ENCODE data around the gene SLC39A1. TPM values are rescaled to one million over a fixed set of nuclear protein-coding genes. Genes with fewer than 3 reads are reported as not detected.

The SLC39A1 gene
- polyA plus RNA-seq, 1 donor from 2014 or later, result 35.2 TPM

DNA sequence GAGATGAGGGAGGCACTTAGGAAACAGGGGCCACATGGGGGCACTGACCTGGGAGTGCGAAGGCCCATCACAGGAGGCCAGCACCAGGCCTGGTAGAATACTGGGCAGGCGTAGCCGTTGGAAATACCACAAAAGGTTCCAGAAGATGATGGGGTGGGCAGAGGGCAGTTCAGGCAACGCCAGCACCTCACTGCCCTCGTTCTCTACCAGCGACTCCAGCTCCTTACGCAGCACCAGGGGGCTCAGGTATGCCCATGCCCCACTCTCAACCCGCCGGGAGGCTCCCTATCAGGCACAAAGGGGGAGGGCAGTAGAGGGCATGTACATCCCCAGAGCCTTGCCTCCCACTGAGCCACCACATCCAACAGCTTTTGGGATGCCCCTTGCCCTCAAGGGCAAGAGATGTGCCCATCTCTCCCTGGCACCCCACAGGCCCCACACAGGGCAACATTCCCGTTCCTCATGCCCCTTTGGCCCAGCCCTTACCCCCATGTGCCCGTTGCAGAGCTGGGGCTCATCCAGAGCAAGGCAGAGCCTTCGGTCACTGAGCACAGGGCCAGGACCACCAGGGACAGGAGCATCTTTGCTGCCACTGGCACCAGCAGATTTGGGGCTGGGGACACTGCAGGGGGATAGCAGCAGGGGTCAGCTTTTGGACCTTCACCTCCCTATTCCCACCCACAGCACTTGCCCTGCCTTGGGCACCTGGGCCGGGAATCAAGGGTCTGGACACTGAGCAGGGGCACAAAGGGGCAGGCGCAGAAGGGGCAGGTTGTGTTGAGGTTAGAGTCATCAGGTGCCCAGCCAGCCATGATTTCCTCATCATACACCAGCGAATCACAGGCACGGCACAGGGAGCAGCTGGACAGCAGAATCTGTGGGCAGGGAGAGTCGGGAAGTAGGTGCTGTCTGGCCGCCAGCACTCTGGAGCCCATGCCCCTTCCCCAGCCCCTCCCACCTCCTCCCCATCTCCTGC, 30.9 kb downstream of the SLC39A1 start:
- Histone ChIP-seq H3K9ac (ENCODE audit: low read length) (no peak overlapping the region), H3K36me3 (ENCODE audit: insufficient read depth, low read length) (no peaks in the 10 kb centered on the region)

DNA sequence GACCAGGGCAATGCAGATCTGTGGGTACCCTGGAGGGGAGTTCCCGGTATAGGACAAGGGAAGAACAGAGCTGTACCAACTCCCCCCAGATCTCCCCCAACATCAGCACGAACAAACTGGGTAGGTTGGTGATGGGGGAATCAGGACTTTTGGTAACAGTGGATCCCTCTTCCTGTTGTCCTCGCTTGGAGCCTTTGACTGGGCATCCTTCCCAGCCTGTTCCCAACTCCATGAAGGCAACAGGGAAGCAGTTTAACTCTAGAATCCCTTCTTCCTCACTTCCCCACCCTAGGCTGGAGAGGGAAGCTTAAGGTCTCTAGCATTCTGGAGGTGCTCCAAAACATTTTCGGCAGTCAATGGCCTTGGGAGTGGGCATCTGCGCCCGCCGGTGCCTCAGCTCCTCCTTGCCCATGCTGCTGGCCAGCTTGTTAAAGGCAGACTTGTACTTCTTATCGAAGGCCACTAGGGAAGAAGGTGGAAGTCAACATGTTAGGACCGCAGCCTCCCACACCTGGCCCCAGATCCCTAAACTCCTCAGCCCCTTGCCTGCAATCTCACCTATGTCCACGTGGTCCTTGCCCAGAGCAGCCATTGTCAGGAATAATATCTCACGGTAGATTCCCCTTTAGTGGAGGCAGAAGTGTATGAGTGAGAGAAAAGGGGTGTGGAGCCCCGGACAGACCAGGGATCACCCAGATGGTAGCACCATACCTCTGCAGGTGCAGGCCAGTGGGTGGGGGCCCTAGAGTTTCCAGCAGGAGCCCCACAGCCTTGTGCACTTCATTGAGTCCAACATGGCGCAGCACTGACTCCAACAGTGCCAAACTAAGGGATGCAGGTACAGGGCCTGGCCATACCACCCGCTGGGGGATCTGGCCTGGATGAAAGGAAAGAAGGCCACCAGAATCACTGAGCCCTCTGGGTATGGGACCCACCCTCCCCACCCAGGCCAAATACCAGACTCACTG, 33.1 kb downstream of the SLC39A1 start:
- H3K36me3 ChIP-seq (ENCODE audit: insufficient read depth, low read length), result no peaks in the 10 kb centered on the region
- no peaks in the 10 kb centered on the region for H4K20me1 ChIP-seq (ENCODE audit: insufficient read depth)
- no peak overlapping the region for H3K4me3 ChIP-seq (ENCODE audit: low read length)
- no peak overlapping the region for H3K9ac ChIP-seq (ENCODE audit: low read length)
- no peaks in the 10 kb centered on the region for H3F3A ChIP-seq (ENCODE audit: insufficient read depth, low read length, poor library complexity, severe bottlenecking)
- no peaks in the 10 kb centered on the region for H3K9me2 ChIP-seq (ENCODE audit: insufficient read depth, low read length)
- TF ChIP-seq SMC3 (conservative IDR thresholded peaks at IDR 0.05; ENCODE audit: poor library complexity) (no peak), EZH2 (IDR thresholded peaks at IDR 0.05; ENCODE audit: borderline replicate concordance, insufficient read depth, low read length, poor library complexity, severe bottlenecking) (no peak), POLR2AphosphoS5 (IDR thresholded peaks at IDR 0.05) (no peak), TAF1 (IDR thresholded peaks at IDR 0.05; ENCODE audit: low read depth) (no peak), MXI1 (conservative IDR thresholded peaks at IDR 0.05; ENCODE audit: poor library complexity, severe bottlenecking) (no peak), EP300 (conservative IDR thresholded peaks at IDR 0.05; ENCODE audit: poor library complexity, severe bottlenecking) (no peak), RAD21 (conservative IDR thresholded peaks at IDR 0.05) (no peak)
- TF ChIP-seq, protein P1, sequence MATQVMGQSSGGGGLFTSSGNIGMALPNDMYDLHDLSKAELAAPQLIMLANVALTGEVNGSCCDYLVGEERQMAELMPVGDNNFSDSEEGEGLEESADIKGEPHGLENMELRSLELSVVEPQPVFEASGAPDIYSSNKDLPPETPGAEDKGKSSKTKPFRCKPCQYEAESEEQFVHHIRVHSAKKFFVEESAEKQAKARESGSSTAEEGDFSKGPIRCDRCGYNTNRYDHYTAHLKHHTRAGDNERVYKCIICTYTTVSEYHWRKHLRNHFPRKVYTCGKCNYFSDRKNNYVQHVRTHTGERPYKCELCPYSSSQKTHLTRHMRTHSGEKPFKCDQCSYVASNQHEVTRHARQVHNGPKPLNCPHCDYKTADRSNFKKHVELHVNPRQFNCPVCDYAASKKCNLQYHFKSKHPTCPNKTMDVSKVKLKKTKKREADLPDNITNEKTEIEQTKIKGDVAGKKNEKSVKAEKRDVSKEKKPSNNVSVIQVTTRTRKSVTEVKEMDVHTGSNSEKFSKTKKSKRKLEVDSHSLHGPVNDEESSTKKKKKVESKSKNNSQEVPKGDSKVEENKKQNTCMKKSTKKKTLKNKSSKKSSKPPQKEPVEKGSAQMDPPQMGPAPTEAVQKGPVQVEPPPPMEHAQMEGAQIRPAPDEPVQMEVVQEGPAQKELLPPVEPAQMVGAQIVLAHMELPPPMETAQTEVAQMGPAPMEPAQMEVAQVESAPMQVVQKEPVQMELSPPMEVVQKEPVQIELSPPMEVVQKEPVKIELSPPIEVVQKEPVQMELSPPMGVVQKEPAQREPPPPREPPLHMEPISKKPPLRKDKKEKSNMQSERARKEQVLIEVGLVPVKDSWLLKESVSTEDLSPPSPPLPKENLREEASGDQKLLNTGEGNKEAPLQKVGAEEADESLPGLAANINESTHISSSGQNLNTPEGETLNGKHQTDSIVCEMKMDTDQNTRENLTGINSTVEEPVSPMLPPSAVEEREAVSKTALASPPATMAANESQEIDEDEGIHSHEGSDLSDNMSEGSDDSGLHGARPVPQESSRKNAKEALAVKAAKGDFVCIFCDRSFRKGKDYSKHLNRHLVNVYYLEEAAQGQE (IDR thresholded peaks at IDR 0.05; ENCODE audit: borderline replicate concordance), result no peak
- TF ChIP-seq, protein P2, sequence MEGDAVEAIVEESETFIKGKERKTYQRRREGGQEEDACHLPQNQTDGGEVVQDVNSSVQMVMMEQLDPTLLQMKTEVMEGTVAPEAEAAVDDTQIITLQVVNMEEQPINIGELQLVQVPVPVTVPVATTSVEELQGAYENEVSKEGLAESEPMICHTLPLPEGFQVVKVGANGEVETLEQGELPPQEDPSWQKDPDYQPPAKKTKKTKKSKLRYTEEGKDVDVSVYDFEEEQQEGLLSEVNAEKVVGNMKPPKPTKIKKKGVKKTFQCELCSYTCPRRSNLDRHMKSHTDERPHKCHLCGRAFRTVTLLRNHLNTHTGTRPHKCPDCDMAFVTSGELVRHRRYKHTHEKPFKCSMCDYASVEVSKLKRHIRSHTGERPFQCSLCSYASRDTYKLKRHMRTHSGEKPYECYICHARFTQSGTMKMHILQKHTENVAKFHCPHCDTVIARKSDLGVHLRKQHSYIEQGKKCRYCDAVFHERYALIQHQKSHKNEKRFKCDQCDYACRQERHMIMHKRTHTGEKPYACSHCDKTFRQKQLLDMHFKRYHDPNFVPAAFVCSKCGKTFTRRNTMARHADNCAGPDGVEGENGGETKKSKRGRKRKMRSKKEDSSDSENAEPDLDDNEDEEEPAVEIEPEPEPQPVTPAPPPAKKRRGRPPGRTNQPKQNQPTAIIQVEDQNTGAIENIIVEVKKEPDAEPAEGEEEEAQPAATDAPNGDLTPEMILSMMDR (IDR thresholded peaks at IDR 0.05; ENCODE audit: poor library complexity, severe bottlenecking), result no peak
- no peaks in the 10 kb centered on the region for H3K79me2 ChIP-seq (replicated peaks; ENCODE audit: insufficient read depth, low read length)
- H3K4me2 ChIP-seq (ENCODE audit: low read length), result no peak overlapping the region
- H2AFZ ChIP-seq (ENCODE audit: low read depth, low read length), result no peak overlapping the region
- no peaks in the 10 kb centered on the region for H3K27me3 ChIP-seq (ENCODE audit: insufficient read depth, low read depth, low read length)
- H3K9me3 ChIP-seq (ENCODE audit: low read length), result no peaks in the 10 kb centered on the region
- H3K27ac ChIP-seq (ENCODE audit: low read length), result no peak overlapping the region

More for the DNA sequence above, 30.9 kb downstream of the SLC39A1 start:
- Histone ChIP-seq H3F3A (ENCODE audit: insufficient read depth, low read length, poor library complexity, severe bottlenecking) (no peaks in the 10 kb centered on the region), H3K27ac (ENCODE audit: low read length) (no peak overlapping the region), H3K4me2 (ENCODE audit: low read length) (no peak overlapping the region), H3K9me3 (ENCODE audit: low read length) (no peaks in the 10 kb centered on the region), H3K79me2 (replicated peaks; ENCODE audit: insufficient read depth, low read length) (no peaks in the 10 kb centered on the region), H4K20me1 (ENCODE audit: insufficient read depth) (no peaks in the 10 kb centered on the region), H3K4me3 (ENCODE audit: low read length) (no peak overlapping the region), H3K27me3 (ENCODE audit: insufficient read depth, low read depth, low read length) (no peaks in the 10 kb centered on the region), H3K9me2 (ENCODE audit: insufficient read depth, low read length) (no peaks in the 10 kb centered on the region), H2AFZ (ENCODE audit: low read depth, low read length) (no peak overlapping the region)
- TF ChIP-seq EZH2 (IDR thresholded peaks at IDR 0.05; ENCODE audit: borderline replicate concordance, insufficient read depth, low read length, poor library complexity, severe bottlenecking), result no peak
- no peak for TF ChIP-seq POLR2AphosphoS5 (IDR thresholded peaks at IDR 0.05)
- no peak for TF ChIP-seq MXI1 (conservative IDR thresholded peaks at IDR 0.05; ENCODE audit: poor library complexity, severe bottlenecking)
- TF ChIP-seq, protein P1 (IDR thresholded peaks at IDR 0.05; ENCODE audit: borderline replicate concordance), result no peak
- TF ChIP-seq RAD21 (conservative IDR thresholded peaks at IDR 0.05), result no peak
- TF ChIP-seq SMC3 (conservative IDR thresholded peaks at IDR 0.05; ENCODE audit: poor library complexity), result no peak

All from neural cell (in vitro differentiated cells).